C4-2B (cell line): Measurements from ENCODE around the gene ZNF616.

Experiments used
- CTCF ChIP-seq: fragments of 450-650 bp; conservative IDR thresholded peaks from 2 replicates; pipeline ENCODE4 v1.5.1; 2017; ENCODE audit warnings: mild to moderate bottlenecking
- ZFX ChIP-seq: fragments of 450-650 bp; IDR thresholded peaks from 2 replicates; pipeline ENCODE4 v1.6.1; 2017

- TF ChIP-seq CTCF (no peak), ZFX (no peak)
These were observed 73.4 kb downstream of the ZNF616 start for GRCh38 chr19:52066258-52066863.
